ENCODE results near the gene WDR46. TPM values are rescaled to one million over a fixed set of nuclear protein-coding genes. Genes with fewer than 3 reads are reported as not detected.

The WDR46 gene
- total and polyA plus RNA-seq, 10 of the 15 experiments (the other 5 are each of a cell fraction or from before 2014, with no cell fraction given): 10.1 to 147 (median 86.0) TPM

DNA sequence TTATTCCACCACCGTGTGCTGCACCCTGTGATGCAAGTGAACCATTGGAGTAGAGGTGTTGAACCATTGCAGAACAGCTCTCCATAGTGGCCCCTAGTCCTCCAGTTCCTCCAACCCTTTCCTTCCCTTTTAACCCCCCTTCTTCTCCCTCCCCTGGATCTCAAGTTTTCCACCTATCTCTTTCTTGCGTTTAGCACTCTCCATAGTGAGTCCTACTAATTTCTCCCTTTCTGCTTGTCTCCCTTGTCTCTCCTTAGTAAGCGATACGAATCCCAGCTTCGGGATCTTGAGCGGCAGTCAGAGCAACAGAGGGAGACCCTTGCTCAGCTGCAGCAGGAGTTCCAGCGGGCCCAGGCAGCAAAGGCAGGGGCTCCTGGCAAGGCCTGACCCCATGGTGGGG, 1.4 kb upstream of the WDR46 start:
- SMC1A ChIA-PET (ENCODE audit: uncharacterized antibody, unreplicated experiment): interaction anchor here (2.8 to 4.4 kb wide), 2 partner anchors 13 to 19 kb away, joined by 8 to 25 read pairs; partner anchors contain the start of genes B3GALT4, RPS18 and VPS52

More for the DNA sequence above, 1.4 kb upstream of the WDR46 start:
- peak overlapping the region; percentile 78 for H3K4me3 ChIP-seq
- no peaks in the 10 kb centered on the region for H3K4me1 ChIP-seq (ENCODE audit: control insufficient read depth, insufficient read depth, low read length)
- BruUV-seq (replicated peaks): no TSS peak
- H4K20me1 ChIP-seq (ENCODE audit: control insufficient read depth, insufficient read depth): no peaks in the 10 kb centered on the region
- peak overlapping the region; percentile 80 for H3K4me2 ChIP-seq (ENCODE audit: control insufficient read depth, insufficient read depth)
- POLR2A ChIA-PET: interaction anchor here (0.9 to 3.5 kb wide), 5 partner anchors 8 to 23 kb away, joined by 3 to 60 read pairs (median 24); partner anchors contain the start of genes B3GALT4, RGL2, RPS18 and TAPBP
- RAD21 ChIA-PET (ENCODE audit: unreplicated experiment): interaction anchor here (1.0 to 2.6 kb wide), 3 partner anchors 9 to 55 kb away, joined by 4 to 11 read pairs (median 11); no protein-coding TSS in a partner anchor
- intact Hi-C loops (cut with micrococcal nuclease; ENCODE audit: unreplicated experiment) (no loop called here), in situ Hi-C loops (cut with MboI) (no loop called here)
- H3K79me2 ChIP-seq (ENCODE audit: control insufficient read depth, insufficient read depth, low read length): peaks cover 31% of the 10 kb centered on the region
- FAIRE-seq: no peak
- no peak overlapping the region for H2AFZ ChIP-seq (ENCODE audit: control insufficient read depth, low read depth, low read length)
- H3K9me3 ChIP-seq (replicated peaks; ENCODE audit: control insufficient read depth, insufficient read depth, low read length): no peaks in the 10 kb centered on the region
- 74% methylated on average over 6 of the region's 7 CpGs for WGBS (ENCODE audit: insufficient coverage, insufficient replicate concordance, low lambda C conversion rate, missing lambda C conversion rate)
- no peak for DNase-seq (ENCODE audit: low read depth, low spot score)
- H3K27me3 ChIP-seq (replicated peaks in 1 of 2; ENCODE audit: control insufficient read depth in 2 of 2, insufficient read depth in 2 of 2, low read length in 1 of 2): no peaks in the 10 kb centered on the region
- peak overlapping the region; percentile 73 for H3K9ac ChIP-seq (ENCODE audit: control insufficient read depth, insufficient read depth, low read length)
- peak overlapping the region; percentile 74 for H3K27ac ChIP-seq (ENCODE audit: control insufficient read depth, insufficient read depth)
- CTCF ChIA-PET: interaction anchor here (1.1 to 5.0 kb wide), 3 partner anchors 11 to 105 kb away, joined by 3 to 28 read pairs (median 3); partner anchors contain the start of gene B3GALT4
- no peak for ATAC-seq
- H3K36me3 ChIP-seq (ENCODE audit: control insufficient read depth in 2 of 2, insufficient read depth in 2 of 2, low read length in 1 of 2): peaks cover 0 to 21% of the 10 kb centered on the region in 2 experiments; a peak in 3 of 4 replicates
- TF ChIP-seq BHLHE40 (IDR thresholded peaks at IDR 0.05; ENCODE audit: borderline replicate concordance in 1 of 2, low read depth in 2 of 2, low read length in 1 of 2): no peak
- TF ChIP-seq ZNF24 (IDR thresholded peaks at IDR 0.05): no peak
- TF ChIP-seq RB1 (IDR thresholded peaks at IDR 0.05; ENCODE audit: borderline replicate concordance): no peak
- no peak for TF ChIP-seq ETV6 (conservative IDR thresholded peaks at IDR 0.05 in 1 of 2, IDR thresholded peaks at IDR 0.05 in 1 of 2; ENCODE audit: borderline replicate concordance in 1 of 2, low read depth in 1 of 2)
- TF ChIP-seq POLR2A (IDR thresholded peaks at IDR 0.05; ENCODE audit: low read depth, low read length): no peak
- TF ChIP-seq LARP7 (IDR thresholded peaks at IDR 0.05): no peak
- TF ChIP-seq ELK1 (IDR thresholded peaks at IDR 0.05; ENCODE audit: low read depth, low read length): no peak
- TF ChIP-seq NFIC (IDR thresholded peaks at IDR 0.05; ENCODE audit: low read depth, low read length): no peak
- TF ChIP-seq RFX5 (IDR thresholded peaks at IDR 0.05; ENCODE audit: low read depth, low read length): no peak

Data from GM12878 (cell line).